ENCODE data around the gene HTR1D.
"Not testable (repeated sequence)": the region's sequence is repeated elsewhere in the genome, so short reads cannot be mapped to it uniquely, and the experiment has no call there.

The HTR1D gene, protein sequence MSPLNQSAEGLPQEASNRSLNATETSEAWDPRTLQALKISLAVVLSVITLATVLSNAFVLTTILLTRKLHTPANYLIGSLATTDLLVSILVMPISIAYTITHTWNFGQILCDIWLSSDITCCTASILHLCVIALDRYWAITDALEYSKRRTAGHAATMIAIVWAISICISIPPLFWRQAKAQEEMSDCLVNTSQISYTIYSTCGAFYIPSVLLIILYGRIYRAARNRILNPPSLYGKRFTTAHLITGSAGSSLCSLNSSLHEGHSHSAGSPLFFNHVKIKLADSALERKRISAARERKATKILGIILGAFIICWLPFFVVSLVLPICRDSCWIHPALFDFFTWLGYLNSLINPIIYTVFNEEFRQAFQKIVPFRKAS

DNA sequence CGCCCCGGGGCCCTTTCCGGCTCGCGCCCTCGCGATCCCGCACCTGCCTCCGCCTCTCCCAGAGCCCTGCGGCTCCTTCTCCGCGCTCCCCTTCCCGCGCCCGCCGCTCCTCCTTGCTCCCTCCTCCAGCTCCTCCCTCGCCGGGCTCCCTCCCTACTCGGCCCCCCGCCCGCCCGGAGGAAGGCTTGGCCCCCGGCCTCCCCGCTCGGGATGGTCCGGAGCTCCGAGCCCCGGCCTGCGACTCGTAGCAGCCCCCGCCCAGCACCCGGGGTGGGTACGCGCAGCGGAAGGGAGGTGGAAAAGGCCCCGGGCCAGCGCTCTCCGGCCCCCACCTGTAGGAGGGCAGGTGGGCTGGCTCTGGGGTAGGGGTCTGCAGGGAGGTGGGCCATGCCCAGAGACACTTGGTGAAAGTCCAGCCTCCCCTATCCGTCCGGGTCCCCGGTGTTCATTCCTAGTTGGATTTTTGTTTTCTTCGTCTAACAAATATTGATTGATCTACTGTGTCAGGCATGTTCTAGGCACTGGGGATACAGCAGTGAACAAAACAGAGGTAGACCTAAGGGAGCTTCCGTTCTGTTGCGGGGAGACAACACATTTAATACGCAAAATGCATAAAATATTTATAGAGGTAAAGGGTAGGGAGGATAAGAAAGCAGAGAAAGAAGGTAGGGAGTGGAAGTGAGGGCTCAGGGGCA lies at the start of gene HTR1D:
TSS of gene HTR1D (minus strand) at position 82 of the 695 bp plus-strand sequence. CDS start 23,283 bp downstream, outside the sequence.
- no peak for DNase-seq (ENCODE audit: low read depth in 2 of 2)

DNA sequence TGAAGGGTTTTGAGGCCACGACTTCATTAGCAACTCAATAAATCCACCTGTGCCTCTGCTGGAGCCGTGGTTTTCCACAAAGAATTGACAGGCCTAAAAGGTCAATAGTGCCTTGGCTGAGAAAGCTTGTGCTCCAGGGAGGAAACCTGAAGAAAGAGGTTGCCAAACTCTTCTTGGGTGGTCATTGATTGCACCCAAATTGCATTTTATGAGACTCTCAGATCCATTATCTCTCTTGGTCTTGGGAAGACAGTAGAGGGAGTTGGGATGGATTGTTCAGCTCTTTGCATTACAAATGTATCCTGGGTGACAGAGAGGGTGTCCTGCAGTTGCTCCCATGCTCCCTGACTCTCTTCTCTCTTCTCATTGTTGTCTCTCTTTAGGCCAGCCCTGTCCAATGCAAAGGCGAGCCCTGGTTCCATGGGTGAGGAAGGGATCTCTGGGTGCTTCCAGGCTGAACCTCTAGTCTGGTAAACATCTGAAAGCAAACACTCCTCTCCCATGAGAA lies 46.1 kb upstream of the HTR1D start:
- no peak for DNase-seq (ENCODE audit: low read depth in 2 of 2)

DNA sequence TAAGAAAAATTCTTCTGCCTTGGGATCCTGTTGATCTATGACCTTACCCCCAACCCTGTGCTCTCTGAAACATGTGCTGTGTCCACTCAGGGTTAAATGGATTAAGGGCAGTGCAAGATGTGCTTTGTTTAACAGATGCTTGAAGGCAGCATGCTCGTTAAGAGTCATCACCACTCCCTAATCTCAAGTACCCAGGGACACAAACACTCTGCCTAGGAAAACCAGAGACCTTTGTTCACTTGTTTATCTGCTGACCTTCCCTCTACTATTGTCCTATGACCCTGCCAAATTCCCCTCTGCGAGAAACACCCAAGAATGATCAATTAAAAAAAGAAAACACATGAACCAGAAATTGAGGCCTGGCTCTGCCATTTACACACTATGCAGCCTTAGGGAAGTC lies 40.8 kb upstream of the HTR1D start:
- not testable (repeated sequence) for DNase-seq (ENCODE audit: low read depth in 2 of 2)

DNA sequence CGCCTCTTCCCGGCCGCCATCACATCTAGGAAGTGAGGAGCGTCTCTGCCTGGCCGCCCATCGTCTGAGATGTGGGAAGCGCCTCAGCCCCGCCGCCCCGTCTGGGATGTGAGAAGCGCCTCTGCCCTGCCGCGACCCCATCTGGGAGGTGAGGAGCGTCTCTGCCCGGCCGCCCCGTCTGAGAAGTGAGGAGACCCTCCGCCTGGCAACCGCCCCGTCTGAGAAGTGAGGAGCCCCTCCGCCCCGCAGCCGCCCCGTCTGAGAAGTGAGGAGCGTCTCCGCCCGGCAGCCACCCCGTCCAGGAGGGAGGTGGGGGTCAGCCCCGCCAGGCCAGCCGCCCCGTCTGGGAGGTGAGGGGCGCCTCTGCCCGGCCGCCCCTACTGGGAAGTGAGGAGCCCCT lies 40.1 kb upstream of the HTR1D start:
- not testable (repeated sequence) for DNase-seq (ENCODE audit: low read depth in 2 of 2)

DNA sequence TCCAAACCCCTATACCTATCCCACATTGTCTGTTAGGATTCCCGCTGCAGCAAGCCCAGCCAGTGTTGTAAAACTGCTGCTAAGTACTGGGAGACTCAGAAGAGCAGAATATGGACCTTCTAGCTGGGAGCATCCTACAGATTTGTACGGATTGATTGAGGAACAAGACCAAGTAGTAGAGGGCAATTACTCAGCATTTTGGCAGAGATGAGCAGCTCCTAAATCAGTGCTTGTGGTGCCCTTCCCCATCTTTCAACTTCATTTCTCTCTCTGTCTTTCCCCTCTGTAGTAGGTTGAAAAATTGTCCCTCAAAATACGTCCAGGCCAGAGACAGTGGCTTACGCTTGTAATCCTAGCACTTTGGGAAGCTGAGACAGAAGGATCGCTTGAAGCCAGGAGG lies 37.3 kb upstream of the HTR1D start:
- no peak for DNase-seq (ENCODE audit: low read depth in 2 of 2)

DNA sequence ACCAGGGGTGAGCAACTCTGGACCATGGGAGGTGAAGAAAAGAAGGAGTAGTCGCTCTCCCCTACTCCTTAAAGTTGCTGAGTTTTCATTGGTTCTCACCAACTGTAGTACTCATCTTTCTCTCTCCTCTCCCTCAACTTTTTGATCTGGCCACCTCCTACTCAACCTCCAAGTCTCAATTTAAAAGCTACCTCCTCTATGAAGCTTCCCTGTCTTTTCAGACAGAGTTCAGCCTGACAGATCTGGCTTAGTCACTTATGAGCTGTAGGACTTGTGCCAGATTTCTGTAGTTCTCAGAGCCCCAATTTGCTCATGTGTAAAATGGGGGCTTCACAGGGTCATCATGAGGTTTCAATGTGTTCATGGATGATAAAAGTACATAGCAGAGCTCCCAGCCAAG lies 34.5 kb upstream of the HTR1D start:
- DNase-seq (ENCODE audit: low read depth in 2 of 2): no peak

DNA sequence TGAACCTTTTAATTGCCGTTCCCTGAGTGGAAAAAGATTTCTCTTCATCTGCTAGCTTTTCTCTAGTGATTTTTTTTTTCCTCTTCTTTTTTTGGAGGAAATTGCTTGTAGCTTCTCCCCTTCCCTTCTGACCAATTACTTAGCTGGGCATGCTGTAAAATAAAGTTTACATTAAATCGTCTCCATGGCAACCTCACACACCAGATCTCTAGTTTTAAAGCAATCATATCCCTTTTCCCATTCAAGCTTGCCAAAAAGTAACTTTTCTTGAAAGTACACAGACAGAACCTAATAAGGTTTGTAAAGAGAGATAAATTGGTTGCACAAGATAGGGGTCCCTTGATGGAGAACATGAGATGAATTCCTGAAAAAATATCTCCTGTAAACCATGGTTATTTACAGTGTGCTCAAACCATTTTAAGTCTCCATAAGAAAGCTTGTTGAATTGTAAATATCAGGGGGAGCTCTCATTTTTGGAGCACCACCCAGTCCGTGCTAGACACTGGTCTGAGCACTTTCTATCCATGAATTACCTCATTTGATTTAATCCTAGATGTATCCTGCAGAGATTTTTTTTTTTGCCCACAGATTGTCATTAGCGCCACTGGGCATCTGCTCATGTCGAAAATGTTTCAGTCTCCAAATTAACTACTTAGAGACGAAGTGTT lies 32.6 kb upstream of the HTR1D start:
- no peak for DNase-seq (ENCODE audit: low read depth in 2 of 2)

DNA sequence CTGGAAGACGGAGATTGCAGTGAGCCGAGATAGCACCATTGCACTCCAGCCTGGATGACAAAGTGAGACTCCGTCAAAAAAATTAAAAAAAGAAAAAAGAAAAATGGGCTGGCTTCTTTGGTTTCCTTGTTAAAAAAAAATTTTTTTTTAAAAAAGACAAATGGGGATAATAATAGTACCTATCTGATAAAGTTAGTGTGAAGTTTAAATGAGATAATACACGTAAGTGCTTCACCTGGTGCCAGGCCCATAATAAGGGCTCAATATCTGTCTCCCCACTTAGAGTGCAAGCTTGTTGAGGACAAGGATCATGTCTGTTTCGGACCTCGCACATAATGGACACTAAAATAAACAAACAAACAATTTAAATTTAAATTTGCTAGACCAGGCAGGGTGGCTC lies 30.0 kb upstream of the HTR1D start:
- no peak for DNase-seq (ENCODE audit: low read depth in 2 of 2)

DNA sequence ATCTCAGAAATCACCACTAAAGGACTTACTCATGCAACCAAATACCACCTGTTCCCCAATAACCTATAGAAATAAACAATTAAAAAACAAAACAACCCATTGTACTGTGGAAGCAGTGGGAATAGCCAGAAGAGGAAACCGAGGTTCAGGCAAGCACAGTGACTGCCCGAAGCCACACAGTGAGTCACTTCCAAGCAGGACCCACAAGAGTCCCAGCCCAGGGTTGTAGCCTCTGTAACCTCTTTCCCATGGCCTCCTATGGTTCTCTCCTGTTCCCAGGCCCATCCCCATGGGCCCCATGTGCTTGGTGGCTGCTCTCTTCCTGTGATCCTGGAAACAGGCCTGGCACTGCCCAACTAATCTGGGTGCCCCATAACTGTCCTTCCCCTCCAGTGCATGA lies 29.0 kb upstream of the HTR1D start:
- no peak for DNase-seq (ENCODE audit: low read depth in 2 of 2)

DNA sequence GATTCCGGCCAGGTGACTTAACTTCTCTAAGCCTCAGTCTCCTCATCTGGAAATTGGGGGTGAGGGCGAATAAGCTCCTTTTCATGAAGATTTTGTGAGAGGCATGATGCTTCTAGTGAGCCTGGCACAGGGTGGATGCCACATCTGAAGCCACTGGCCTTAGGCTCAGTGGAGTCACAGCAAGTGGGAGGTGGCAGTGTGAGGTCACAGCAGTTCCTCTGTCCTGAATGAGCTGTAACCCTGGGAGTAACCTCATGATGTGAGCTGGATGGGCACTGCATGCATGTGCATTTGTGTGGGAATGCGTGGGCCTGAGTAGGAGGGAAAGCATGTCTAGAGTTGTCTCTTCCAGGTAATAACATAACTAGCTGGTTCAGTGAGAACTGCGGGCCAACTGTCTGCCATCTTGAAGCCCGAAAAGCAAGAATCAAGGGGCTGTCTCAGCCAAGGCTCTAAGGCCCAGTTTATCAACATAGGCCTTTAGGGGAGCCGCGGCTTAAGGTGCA lies 27.0 kb upstream of the HTR1D start:
- no peak for DNase-seq (ENCODE audit: low read depth in 2 of 2)

DNA sequence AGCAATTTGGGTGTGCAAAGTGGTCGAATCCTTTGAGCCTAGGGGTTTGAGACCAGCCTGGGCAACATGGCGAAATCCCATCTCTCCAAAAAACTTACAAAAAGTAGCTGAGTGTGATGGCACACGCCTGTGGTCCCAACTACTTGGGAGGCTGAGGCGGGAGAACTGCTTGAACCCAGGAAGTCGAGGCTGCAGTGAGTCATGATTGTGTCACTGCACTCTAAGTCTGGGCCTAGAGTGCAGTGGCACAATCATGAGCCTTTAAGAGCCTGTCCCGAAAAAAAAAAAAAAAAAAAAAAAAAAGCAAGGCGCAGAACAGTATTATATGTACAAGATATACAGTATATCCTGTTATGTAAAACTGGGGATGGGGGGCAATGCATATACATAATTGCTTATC lies 25.1 kb upstream of the HTR1D start:
- DNase-seq (ENCODE audit: low read depth in 2 of 2): no peak

DNA sequence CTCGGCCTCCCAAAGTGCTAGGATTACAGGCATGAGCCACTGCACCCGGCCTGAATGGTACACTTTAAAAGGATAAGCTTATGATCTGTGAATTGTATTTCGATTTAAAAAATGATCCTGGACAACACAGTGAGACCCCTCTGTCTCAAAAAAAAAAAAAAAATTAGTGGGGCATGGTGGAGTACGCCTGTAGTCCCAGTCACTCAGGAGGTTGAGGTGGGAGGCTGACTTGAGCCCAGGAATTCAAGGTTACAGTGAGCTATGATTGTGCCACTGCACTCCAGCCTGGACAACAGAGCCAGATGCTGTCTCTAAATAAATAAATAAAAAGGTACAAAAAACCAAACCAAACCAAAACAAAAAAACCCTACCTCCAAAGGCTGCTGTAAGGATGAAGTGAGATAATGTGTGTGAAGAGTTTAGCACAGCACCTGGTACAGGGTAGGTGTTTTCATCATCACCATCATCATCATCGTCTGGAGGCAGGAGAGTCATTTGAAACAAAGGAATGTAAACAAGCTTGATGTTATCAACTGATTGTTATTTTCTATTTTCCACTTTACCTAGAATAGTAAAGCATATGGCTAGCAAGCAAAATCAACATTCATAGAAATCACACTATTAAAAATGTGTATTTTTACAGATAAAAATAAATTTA lies 22.5 kb upstream of the HTR1D start:
- no peak for DNase-seq (ENCODE audit: low read depth in 2 of 2)

DNA sequence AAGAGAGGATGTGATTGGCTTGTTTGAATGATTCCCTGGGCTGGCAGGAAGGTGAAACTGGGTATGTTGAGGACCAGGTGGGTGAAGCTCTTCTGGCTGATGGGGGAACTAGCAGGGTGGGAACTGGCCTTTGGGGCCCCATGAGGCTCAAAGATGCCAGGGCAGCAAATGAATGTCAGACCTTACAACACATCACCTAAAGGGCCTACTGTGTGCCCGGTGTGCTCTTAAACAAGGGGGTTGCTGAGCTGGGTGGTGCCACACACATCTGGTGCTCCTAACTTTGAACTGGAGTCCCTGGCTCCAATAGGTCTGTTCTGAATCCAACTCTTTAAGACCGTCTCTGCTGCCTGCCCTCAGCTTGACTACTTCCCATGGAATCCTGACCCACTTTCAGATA lies 21.3 kb upstream of the HTR1D start:
- no peak for DNase-seq (ENCODE audit: low read depth in 2 of 2)

DNA sequence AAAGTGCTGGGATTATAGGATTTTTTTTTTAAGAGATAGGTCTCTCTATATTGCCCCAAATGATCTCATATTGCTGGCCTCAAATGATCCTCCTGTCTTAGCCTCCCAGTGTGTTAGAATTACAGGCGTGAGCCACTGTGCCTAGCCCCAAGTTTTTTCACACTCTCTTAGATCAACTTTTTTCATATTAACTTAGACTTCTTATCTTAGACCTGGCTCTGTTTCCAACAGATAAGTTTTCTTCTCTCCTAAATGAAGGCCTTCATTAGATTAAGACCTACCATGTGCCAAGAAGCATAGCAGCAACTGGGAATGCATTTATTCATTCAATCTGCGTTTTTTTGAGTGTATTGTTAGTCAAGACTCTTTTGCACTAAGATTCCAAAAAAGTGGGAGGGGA lies 20.2 kb upstream of the HTR1D start:
- no peak for DNase-seq (ENCODE audit: low read depth in 2 of 2)

DNA sequence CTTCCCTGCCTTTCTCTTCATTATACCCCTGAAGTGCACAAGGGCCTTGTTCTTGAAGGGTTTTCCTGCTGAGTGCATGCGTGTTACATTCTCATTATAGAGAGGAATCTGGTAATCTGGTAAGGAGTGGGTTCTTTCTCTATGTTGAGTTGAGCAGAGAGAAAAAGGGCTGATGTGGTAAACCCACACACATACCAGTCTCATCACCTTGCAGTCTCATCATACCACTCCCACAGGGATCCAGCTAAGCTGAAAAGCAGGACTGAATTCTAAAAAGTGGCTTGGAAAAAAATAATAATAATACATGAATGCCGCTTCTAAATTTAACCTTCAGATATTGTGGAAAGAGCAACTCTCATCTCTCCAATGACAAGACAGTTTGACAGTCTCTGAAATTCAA lies 10.5 kb upstream of the HTR1D start:
- DNase-seq (ENCODE audit: low read depth in 2 of 2): no peak

DNA sequence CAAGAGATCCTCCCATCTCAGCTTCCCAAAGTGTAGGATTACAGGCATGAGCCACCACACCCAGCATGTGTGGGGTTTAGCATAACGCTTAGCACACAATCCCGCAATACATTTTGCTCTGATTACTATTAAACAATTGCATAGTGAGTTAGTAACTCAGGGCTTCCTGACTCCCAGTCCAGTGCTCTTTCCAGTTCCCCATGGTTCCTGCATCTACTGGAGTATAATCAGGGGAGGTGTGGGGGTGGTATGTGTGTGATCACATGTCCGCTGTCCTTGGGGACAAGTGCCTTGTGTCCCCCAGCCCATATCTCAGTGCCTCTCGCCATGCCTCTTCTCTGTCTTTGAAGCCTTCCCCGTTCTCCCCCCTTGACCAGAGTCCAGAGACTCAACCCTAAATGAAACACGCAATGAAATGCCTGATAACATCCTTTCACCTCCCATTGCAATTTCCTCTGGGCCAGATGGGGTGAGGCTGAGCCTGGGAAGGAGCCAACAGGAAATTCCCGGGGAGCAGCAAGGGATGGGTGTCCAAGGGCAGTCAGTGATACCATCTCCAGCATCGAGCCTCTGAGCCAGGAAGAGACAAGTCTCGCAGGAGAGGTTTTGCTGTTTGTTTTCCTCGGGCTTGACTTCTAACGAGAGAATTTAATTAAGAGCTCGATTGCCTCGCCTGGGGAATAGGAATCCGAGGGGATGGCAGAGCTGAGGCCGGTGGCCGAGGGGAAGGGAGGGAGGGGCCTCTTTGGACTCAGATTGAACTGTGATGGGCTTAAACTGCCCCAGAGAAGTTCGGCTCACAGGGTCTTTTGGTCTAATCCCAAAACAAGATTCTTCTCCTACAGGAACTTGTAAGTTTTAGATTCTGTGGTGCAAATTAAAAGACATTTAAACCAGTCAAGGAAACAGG lies 7.7 kb upstream of the HTR1D start:
- no peak for DNase-seq (ENCODE audit: low read depth in 2 of 2)

DNA sequence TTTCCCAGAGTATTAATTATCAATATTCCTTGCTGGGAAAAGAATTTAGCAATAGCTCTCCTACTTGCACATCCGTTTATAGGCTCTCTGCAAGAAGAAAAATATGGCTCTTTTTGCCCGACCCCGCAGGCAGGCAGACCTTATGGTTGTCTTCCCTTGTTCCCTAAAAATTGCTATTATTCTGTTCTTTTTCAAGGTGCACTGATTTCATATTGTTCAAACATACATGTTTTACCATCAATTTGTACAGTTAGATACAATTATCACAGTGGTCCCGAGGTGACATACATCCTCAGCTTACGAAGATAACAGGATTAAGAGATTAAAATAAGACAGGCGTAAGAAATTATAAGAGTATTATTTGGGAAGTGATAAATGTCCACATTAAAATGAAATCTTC lies 6.7 kb upstream of the HTR1D start:
- DNase-seq (ENCODE audit: low read depth in 2 of 2): not testable (repeated sequence)

DNA sequence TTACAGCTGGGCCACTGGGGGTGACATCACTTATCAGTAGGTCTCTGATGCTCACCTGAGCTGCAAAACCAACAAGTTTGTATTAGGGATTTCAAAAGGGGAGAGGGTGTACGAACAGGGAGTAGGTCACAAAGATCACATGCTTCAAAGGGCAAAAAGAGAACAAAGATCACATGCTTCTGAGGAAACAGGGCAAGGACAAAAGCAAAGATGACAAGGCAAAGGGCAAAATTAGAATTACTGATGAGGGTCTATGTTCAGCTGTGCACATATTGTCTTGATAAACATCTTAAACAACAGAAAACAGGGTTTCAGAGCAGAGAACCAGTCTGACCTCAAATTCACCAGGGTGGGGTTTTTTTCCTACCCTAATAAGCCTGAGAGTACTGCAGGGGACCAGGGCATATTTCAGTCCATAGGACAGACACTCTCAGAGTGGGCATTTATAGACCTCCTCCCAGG lies 6.2 kb upstream of the HTR1D start:
- DNase-seq (ENCODE audit: low read depth in 2 of 2): not testable (repeated sequence)

DNA sequence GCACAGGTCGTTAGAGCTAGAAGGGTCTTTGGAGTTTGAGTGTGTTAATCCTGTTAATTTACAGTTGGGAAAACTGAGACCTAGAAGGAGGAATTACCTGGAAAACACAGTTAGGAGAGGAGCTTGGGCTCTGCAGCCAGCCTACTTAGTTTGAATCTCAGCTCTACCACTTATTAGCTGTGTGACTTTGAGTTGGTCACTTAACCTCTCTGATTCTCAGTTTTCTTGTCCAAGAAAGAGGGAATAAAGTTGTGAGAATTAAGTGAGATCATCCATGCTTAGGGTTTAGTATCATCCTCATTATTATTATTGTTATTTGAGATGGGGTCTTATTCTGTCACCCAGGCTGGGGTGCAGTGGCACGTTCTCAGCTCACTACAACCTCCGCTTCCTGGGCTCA lies 5.4 kb upstream of the HTR1D start:
- no peak for DNase-seq (ENCODE audit: low read depth in 2 of 2)

DNA sequence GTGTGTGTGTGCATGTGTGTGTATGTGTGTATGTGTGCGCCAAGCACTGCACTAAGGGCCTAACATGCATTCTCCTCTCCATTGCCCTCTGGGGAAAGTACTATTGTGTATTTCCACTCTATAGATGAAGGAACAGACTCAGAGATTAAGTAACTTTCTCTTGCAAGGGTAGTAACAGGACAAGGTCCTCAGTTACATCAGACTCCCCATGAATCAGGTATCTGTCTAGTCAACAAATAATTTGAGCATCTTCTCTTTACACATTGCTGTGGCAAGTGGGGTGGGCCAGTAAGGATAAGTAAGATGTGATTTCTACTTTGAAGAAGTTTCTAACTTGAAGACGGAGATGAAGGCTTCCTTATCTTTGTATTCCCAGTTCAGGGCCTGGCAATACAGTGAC lies 5.0 kb upstream of the HTR1D start:
- no peak for DNase-seq (ENCODE audit: low read depth in 2 of 2)

DNA sequence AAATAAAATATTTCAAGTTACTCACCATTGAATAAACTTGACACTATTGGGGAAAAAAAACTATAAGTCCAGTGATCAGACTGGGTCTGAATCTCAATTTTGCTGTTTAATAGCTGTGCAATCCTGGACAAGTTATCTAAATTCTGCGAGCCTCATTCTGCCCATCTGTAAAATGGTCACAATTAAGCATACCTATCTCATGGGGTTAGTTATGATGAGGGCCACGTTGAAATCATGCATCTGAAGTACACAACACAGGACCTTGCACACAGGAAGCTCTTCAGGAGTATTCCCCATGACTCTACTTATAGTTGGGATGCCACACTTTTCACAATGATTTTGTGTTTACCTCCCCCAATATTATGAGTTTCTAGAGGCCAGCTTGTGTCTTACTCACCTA lies 3.8 kb upstream of the HTR1D start:
- no peak for DNase-seq (ENCODE audit: low read depth in 2 of 2)
